Esophagus squamous epithelium (tissue), 4 donors: ENCODE measurements around the gene MTHFD2L.

Experiments
- CTCF ChIP-seq, 6 experiments: fragments of 450-650 bp in 4 of 6; fragments of 200-600 bp in 2 of 6; sonication (generic) in 2 of 6; IDR thresholded peaks; one replicate each; pipeline ENCODE4 v1.5.1; 2016 to 2019; ENCODE audit warnings: antibody characterized with exemption in 6 of 6, mild to moderate bottlenecking in 4 of 6, moderate library complexity in 4 of 6
- POLR2A ChIP-seq, 4 donors: fragments of 450-650 bp; IDR thresholded peaks; one replicate each; pipeline ENCODE4 v1.6.1; 2017; ENCODE audit warnings: antibody characterized with exemption in 4 of 4, mild to moderate bottlenecking in 4 of 4, moderate library complexity in 3 of 4

- no peak for TF ChIP-seq CTCF (IDR thresholded peaks at IDR 0.05)
- TF ChIP-seq POLR2A (IDR thresholded peaks at IDR 0.05) = no peak
These were observed 104.6 kb downstream of the MTHFD2L start for GRCh38 chr4:74262522-74262921.
